Left ventricle myocardium inferior (tissue), 1 donor: ENCODE results near the gene TDRD5. TPM values are rescaled to one million over a fixed set of nuclear protein-coding genes. Genes with fewer than 3 reads are reported as not detected.
A peak's percentile ranks its signal among the peaks of the same experiment; 100 is the strongest.

ENCODE experiments used
- DNase-seq: peaks from one replicate; pipeline ENCODE4 v3.0.0-alpha.2; 2020
- H3K27ac ChIP-seq: fragments of 200-600 bp; replicated peaks from 2 replicates; pipeline ENCODE4 v1.8.0; 2021
- H3K27me3 ChIP-seq: fragments of 200-600 bp; 2 replicates; pipeline ENCODE4 v1.8.0; 2021; ENCODE audit warnings: low read depth
- H3K36me3 ChIP-seq: fragments of 200-600 bp; 2 replicates; pipeline ENCODE4 v1.8.0; 2021
- H3K4me1 ChIP-seq: fragments of 200-600 bp; 2 replicates; pipeline ENCODE4 v1.8.0; 2021
- H3K4me3 ChIP-seq: fragments of 200-600 bp; 2 replicates; pipeline ENCODE4 v1.8.0; 2021; ENCODE audit warnings: mild to moderate bottlenecking, moderate library complexity
- H3K9me3 ChIP-seq: fragments of 200-600 bp; replicated peaks from 2 replicates; pipeline ENCODE4 v1.8.0; 2021
- CTCF ChIP-seq: fragments of 200-600 bp; IDR thresholded peaks from 2 replicates; pipeline ENCODE4 v1.8.0; 2021; ENCODE audit warnings: antibody characterized with exemption, mild to moderate bottlenecking, borderline replicate concordance
- intact Hi-C: fragments of 100-400 bp; cut with micrococcal nuclease; formaldehyde crosslinking; loops from one replicate; pipeline ENCODE4 v1.11.0; 2022
- total RNA-seq: library from RNA; stranded (reverse); fragmentation: NEBNext Ultra II Directional; extraction: Animal tissue kit (Norgen Biotek cat#: 25700); gene quantifications from one replicate; pipeline ENCODE4 v1.2.1, GENCODE V29; 2021
- donor health status: DM: no; HTN: yes; CAD: no; lungs with severe emphysema.

The TDRD5 gene
- total RNA-seq, 1 donor from 2014 or later = not detected

GRCh38 chr1:179550746-179551682, 40.6 kb upstream of the TDRD5 start:
- no peak overlapping the region for H3K27ac ChIP-seq
- no peaks in the 10 kb centered on the region for H3K36me3 ChIP-seq
- TF ChIP-seq CTCF = no peak
- DNase-seq = no peak
- peaks cover 1% of the 10 kb centered on the region for H3K27me3 ChIP-seq
- H3K4me1 ChIP-seq = no peaks in the 10 kb centered on the region
- no peaks in the 10 kb centered on the region for H3K9me3 ChIP-seq
- no peak overlapping the region for H3K4me3 ChIP-seq
- intact Hi-C loops = no loop called here

DNA sequence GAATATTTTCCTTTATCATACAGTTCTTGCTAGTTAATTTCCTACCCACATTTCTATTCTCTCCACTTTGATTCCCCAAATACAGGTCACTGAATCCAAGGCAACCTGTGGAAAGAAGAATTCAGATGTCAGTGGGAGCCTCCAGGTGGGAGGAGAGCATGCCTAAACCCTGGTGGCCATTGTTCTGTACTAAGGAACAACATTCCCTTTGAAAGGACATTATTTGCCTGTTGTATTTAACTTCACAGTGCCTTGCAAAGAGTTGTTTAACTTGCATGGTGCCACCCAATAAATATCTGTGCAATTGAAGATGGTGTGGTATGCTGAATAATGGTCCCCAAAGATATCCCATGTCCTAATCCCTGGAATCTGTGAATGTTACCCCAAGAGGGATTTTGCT, 37.2 kb upstream of the TDRD5 start:
- Histone ChIP-seq H3K4me1 (no peaks in the 10 kb centered on the region), H3K27ac (no peak overlapping the region), H3K27me3 (peaks cover 11% of the 10 kb centered on the region), H3K9me3 (no peaks in the 10 kb centered on the region), H3K4me3 (no peak overlapping the region), H3K36me3 (no peaks in the 10 kb centered on the region)
- DNase-seq = no peak
- intact Hi-C loops = no loop called here
- no peak for TF ChIP-seq CTCF

- H3K27me3 ChIP-seq = peaks cover 27% of the 10 kb centered on the region
- no peak for TF ChIP-seq CTCF
- intact Hi-C loops = no loop called here
Observed at GRCh38 chr1:179558078-179558477, 33.6 kb upstream of the TDRD5 start.

DNA sequence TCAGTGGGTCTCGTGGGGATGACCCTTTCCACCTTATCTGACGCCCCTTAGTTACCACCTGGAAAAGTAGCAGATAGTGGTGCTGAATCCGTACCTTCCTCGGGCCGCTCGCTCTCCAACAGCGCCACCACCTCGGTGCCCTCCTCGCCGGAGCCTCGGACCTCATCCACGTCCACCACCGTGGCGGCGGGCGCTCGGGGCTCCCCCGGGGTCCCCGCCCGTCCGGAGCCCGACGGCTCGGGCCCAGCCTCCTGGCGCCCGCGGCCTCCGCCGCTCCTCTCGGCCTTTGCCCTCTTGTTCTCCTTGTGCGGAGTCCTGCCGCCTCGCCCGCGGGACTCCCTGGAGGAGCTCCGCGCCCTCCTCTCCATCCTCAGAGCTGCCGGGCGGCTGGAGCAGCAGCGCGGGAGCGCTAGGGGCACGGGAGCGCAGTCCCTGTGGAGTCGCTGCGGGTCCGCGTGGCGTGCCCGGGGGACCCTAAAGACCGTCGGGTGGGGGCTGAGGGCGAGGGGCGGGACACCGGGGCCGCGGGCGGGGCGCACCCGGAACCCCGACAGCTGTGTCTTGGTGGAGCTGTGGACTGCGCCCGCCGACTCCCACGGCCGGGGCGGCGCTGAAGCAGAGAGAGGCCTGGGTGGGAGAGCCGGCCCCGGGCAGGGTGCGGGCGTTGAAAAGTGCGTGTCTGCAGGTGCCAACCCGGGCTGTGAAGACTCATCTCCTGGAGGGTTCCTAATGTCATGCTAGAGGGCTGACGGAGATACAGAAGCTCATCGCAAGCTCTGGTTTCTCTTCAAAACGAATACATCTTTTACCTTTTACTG, 15.9 kb upstream of the TDRD5 start, which contains the start of gene NPHS2:
Gene NPHS2 (minus strand): TSS at position 452 of the 818 bp plus-strand sequence. CDS start 84 bp downstream, at position 368.
- no peak for TF ChIP-seq CTCF
- intact Hi-C loops = no loop called here
- peak within 1 kb of the TSS; percentile 33 for H3K4me3 ChIP-seq
- H3K36me3 ChIP-seq = no peaks in the 10 kb centered on the region
- peaks cover 95% of the 10 kb centered on the region for H3K27me3 ChIP-seq
- no peaks in the 10 kb centered on the region for H3K9me3 ChIP-seq
- peaks cover 8% of the 10 kb centered on the region for H3K4me1 ChIP-seq
- no peak for DNase-seq
- no peak within 1 kb of the TSS for H3K27ac ChIP-seq

More at GRCh38 chr1:179558078-179558477, 33.6 kb upstream of the TDRD5 start:
- H3K9me3 ChIP-seq = no peaks in the 10 kb centered on the region
- no peaks in the 10 kb centered on the region for H3K36me3 ChIP-seq
- H3K4me3 ChIP-seq = no peak overlapping the region
- DNase-seq = no peak
- H3K27ac ChIP-seq = no peak overlapping the region
- H3K4me1 ChIP-seq = no peaks in the 10 kb centered on the region

- Histone ChIP-seq H3K4me3 (no peak overlapping the region), H3K36me3 (no peaks in the 10 kb centered on the region), H3K9me3 (no peaks in the 10 kb centered on the region), H3K27ac (no peak overlapping the region), H3K4me1 (peaks cover 8% of the 10 kb centered on the region), H3K27me3 (peaks cover 96% of the 10 kb centered on the region)
- no peak for DNase-seq
- TF ChIP-seq CTCF = no peak
- intact Hi-C loops = no loop called here
Observed at GRCh38 chr1:179576509-179576908, 15.1 kb upstream of the TDRD5 start.
